Panc1 (cell line): ENCODE results near the gene MLPH. TPM values are rescaled to one million over a fixed set of nuclear protein-coding genes. Genes with fewer than 3 reads are reported as not detected.

Experiments used
- ATAC-seq: fragments of 200-7000 bp; cut with Tn5 transposase; 2 replicates; pipeline ENCODE4 v1.9.1; 2020; ENCODE audit warnings: mild to moderate bottlenecking, moderate library complexity
- BruUV-seq: library from RNA; stranded (reverse); fragments of 400-500 nt; replicated peaks from 2 replicates; lab custom pipeline; 2021; lab: Mats Ljungman, UMichigan
- CTCF ChIA-PET: fragments of 300-600 bp; sonication (Branson Sonifier 250); formaldehyde crosslinking; loops from one replicate; lab custom pipeline; 2022; ENCODE audit warnings: antibody characterized with exemption; lab: Charles Lee
- POLR2A ChIA-PET: fragments of 300-600 bp; sonication (Branson Sonifier 250); formaldehyde crosslinking; loops from one replicate; lab custom pipeline; 2022; ENCODE audit warnings: antibody characterized with exemption; lab: Charles Lee
- DNase-seq: peaks from one replicate; pipeline ENCODE4 v3.0.0-alpha.2; 2010; ENCODE audit warnings: low read depth, low spot score
- H3K27ac ChIP-seq: 2 replicates; pipeline ENCODE4 v1.5.1; 2011; ENCODE audit warnings: mild to moderate bottlenecking, low read length, inconsistent platforms
- H3K27me3 ChIP-seq: fragments of 200-500 bp; sonication (Bioruptor generic); 2 replicates; pipeline ENCODE4 v1.6.0; 2014; ENCODE audit warnings: low read length, inconsistent platforms; ENCODE audit not compliant: control insufficient read depth, insufficient read depth
- H3K36me3 ChIP-seq: fragments of 200-500 bp; sonication (Bioruptor generic); 2 replicates; pipeline ENCODE4 v1.5.1; 2014; ENCODE audit warnings: inconsistent platforms, mild to moderate bottlenecking, low read length, moderate library complexity; ENCODE audit not compliant: control insufficient read depth, insufficient read depth
- H3K4me1 ChIP-seq: 2 replicates; pipeline ENCODE4 v1.5.1; 2011; ENCODE audit warnings: inconsistent platforms, mild to moderate bottlenecking, low read length, moderate library complexity; ENCODE audit not compliant: control insufficient read depth, insufficient read depth
- H3K4me3 ChIP-seq, 2 experiments: 2 replicates each; pipeline ENCODE4 v1.5.1; 2011 to 2012; ENCODE audit warnings: low read depth in 2 of 2, low read length in 2 of 2, mild to moderate bottlenecking in 2 of 2, inconsistent platforms in 1 of 2, moderate library complexity in 1 of 2
- H3K9me3 ChIP-seq: fragments of 200-500 bp; sonication (Bioruptor generic); 2 replicates; pipeline ENCODE4 v1.5.1; 2014; ENCODE audit warnings: low read depth, mild to moderate bottlenecking, inconsistent platforms, low read length, moderate library complexity; ENCODE audit not compliant: control insufficient read depth, insufficient read depth
- POLR2AphosphoS5 ChIP-seq: IDR thresholded peaks from 2 replicates; pipeline ENCODE4 v1.6.1; 2012; ENCODE audit warnings: mild to moderate bottlenecking, low read depth, low read length, moderate library complexity
- REST ChIP-seq, 2 experiments: IDR thresholded peaks; 2 replicates each; pipeline ENCODE4 v1.6.1; 2011 to 2012; ENCODE audit warnings: low read depth in 2 of 2, control low read depth in 1 of 2, low read length in 1 of 2, mild to moderate bottlenecking in 1 of 2, moderate library complexity in 1 of 2; ENCODE audit not compliant: insufficient read depth in 1 of 2
- SIN3A ChIP-seq: IDR thresholded peaks from 2 replicates; pipeline ENCODE4 v1.6.1; 2012; ENCODE audit warnings: low read depth, mild to moderate bottlenecking, low read length, moderate library complexity, borderline replicate concordance; ENCODE audit not compliant: insufficient read depth
- TCF7L2 ChIP-seq: IDR thresholded peaks from 2 replicates; pipeline ENCODE4 v1.6.1; 2011; ENCODE audit warnings: mild to moderate bottlenecking, low read depth, low read length, inconsistent platforms
- in situ Hi-C: cut with HindIII; loops from 2 replicates; pipeline ENCODE4 v1.10.0; 2016; ENCODE audit warnings: low sequenced_read_pairs, low pct_unique_long_range_greater_than_20kb
- intact Hi-C: fragments of 100-400 bp; cut with micrococcal nuclease; formaldehyde crosslinking; loops from one replicate; pipeline ENCODE4 v1.10.0; 2022; ENCODE audit not compliant: unreplicated experiment
- total RNA-seq: library from RNA; stranded (reverse); gene quantifications from one replicate; pipeline ENCODE4 v1.2.1, GENCODE V29; 2021; ENCODE audit not compliant: unreplicated experiment
- TF ChIP-seq, protein P1 (sequence below): fragments of 450-650 bp; IDR thresholded peaks from 2 replicates; pipeline ENCODE4 v1.5.1; 2017; ENCODE audit warnings: mild to moderate bottlenecking

Gene MLPH
- total RNA-seq, 1 experiment from 2014 or later: 60.2 TPM

GRCh38 chr2:237509151-237509550, 22.1 kb downstream of the MLPH start:
- intact Hi-C loops (no loop called here), in situ Hi-C loops (no loop called here)
- Histone ChIP-seq H3K36me3 (no peaks in the 10 kb centered on the region), H3K9me3 (no peaks in the 10 kb centered on the region), H3K4me1 (peaks cover 8% of the 10 kb centered on the region), H3K27ac (peak overlapping the region; percentile 9; the same call in 1 of the 2 replicates), H3K4me3 (no peak overlapping the region), H3K27me3 (no peaks in the 10 kb centered on the region)
- BruUV-seq: no TSS peak
- ChIA-PET POLR2A (no interaction called here), CTCF (no interaction called here)
- DNase-seq (no peak), ATAC-seq (no peak)
- TF ChIP-seq TCF7L2 (no peak), POLR2AphosphoS5 (no peak), SIN3A (no peak), REST (IDR thresholded peaks at IDR 0.05; ENCODE audit: insufficient read depth in 1 of 2, low read depth in 2 of 2, low read length in 1 of 2) (no peak)
- TF ChIP-seq, protein P1, sequence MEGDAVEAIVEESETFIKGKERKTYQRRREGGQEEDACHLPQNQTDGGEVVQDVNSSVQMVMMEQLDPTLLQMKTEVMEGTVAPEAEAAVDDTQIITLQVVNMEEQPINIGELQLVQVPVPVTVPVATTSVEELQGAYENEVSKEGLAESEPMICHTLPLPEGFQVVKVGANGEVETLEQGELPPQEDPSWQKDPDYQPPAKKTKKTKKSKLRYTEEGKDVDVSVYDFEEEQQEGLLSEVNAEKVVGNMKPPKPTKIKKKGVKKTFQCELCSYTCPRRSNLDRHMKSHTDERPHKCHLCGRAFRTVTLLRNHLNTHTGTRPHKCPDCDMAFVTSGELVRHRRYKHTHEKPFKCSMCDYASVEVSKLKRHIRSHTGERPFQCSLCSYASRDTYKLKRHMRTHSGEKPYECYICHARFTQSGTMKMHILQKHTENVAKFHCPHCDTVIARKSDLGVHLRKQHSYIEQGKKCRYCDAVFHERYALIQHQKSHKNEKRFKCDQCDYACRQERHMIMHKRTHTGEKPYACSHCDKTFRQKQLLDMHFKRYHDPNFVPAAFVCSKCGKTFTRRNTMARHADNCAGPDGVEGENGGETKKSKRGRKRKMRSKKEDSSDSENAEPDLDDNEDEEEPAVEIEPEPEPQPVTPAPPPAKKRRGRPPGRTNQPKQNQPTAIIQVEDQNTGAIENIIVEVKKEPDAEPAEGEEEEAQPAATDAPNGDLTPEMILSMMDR: no peak

DNA sequence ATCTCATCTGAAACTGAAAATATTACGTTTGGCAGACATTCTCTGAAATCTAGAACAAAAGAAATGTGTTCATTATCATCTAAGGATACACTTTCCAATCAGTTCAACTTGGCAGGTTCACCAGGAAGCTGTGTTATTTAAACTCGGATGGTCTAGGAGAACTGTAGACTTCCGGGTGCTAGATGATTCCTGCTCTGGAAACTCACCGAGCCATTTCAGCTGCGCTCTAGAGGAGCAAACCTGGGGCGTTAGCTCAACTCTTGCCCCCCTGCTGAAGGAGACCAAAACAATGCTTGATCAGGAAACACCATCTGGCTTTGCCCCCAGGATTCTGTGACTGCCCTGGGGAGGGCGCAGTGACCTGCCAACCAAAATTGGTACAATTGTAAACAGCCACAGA, 22.9 kb downstream of the MLPH start:
- DNase-seq (no peak), ATAC-seq (no peak)
- Histone ChIP-seq H3K9me3 (no peaks in the 10 kb centered on the region), H3K4me1 (peaks cover 8% of the 10 kb centered on the region), H3K36me3 (no peaks in the 10 kb centered on the region), H3K27me3 (no peaks in the 10 kb centered on the region), H3K4me3 (no peak overlapping the region), H3K27ac (no peak overlapping the region)
- in situ Hi-C loops (no loop called here), intact Hi-C loops (no loop called here)
- no TSS peak for BruUV-seq
- ChIA-PET CTCF (interaction anchor here (1.4 kb wide), 1 partner anchor 62 kb away, joined by 5 read pairs; no protein-coding TSS in a partner anchor), POLR2A (no interaction called here)
- no peak for TF ChIP-seq SIN3A
- TF ChIP-seq, protein P1: no peak
- no peak for TF ChIP-seq TCF7L2
- no peak for TF ChIP-seq POLR2AphosphoS5
- TF ChIP-seq REST (IDR thresholded peaks at IDR 0.05; ENCODE audit: insufficient read depth in 1 of 2, low read depth in 2 of 2, low read length in 1 of 2): no peak
